AG09319 (cell line): ENCODE results near the gene EFHD2.
"Not testable (repeated sequence)": the region's sequence is repeated elsewhere in the genome, so short reads cannot be mapped to it uniquely, and the experiment has no call there.

Experiments used
- DNase-seq: peaks from one replicate; pipeline ENCODE4 v3.0.0-alpha.2; 2010; ENCODE audit warnings: low read depth; ENCODE audit errors: extremely low read depth
- TF ChIP-seq, protein P1 (sequence below): IDR thresholded peaks from 2 replicates; pipeline ENCODE4 v1.5.1; 2011; ENCODE audit warnings: low read depth, mild to moderate bottlenecking, inconsistent platforms, low read length, moderate library complexity

The EFHD2 gene

DNA sequence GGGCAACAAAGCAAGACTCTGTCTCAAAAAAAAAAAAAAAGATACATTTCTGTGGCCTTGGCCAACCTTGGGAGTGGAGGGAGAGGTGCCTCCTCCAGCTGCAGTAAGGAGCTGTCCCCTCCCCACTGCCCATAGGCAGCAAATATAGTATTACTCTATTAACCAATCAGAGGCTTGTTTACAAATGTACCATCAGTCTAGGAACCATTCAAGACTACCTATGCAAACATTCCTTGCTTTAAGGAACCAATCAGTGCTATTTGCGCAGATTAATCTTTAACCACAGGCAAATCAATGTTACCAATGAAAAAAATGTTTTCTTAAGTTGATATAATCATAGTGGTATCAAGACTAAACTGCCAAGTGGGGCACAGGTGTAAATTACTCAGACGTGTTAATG lies 47.9 kb downstream of the EFHD2 start:
- TF ChIP-seq, protein P1, sequence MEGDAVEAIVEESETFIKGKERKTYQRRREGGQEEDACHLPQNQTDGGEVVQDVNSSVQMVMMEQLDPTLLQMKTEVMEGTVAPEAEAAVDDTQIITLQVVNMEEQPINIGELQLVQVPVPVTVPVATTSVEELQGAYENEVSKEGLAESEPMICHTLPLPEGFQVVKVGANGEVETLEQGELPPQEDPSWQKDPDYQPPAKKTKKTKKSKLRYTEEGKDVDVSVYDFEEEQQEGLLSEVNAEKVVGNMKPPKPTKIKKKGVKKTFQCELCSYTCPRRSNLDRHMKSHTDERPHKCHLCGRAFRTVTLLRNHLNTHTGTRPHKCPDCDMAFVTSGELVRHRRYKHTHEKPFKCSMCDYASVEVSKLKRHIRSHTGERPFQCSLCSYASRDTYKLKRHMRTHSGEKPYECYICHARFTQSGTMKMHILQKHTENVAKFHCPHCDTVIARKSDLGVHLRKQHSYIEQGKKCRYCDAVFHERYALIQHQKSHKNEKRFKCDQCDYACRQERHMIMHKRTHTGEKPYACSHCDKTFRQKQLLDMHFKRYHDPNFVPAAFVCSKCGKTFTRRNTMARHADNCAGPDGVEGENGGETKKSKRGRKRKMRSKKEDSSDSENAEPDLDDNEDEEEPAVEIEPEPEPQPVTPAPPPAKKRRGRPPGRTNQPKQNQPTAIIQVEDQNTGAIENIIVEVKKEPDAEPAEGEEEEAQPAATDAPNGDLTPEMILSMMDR: no peak
- DNase-seq: no peak

DNA sequence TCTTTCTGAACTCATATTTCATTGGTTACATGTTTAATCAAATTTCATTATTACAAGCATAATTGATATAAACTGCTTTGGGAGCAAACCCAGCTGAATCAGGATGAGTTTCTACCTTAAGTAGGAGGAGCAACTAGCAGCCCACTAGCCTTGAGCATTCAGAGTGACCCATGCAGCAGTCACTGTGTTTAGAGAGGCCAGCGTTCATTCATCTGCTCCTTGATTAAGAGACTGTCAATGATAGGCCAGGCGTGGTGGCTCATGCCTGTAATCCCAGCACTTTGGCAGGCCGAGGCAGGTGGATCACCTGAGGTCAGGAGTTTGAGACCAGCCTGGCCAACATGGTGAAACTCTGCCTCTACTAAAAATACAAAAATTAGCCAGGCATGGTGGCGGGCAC lies 48.7 kb downstream of the EFHD2 start:
- DNase-seq: not testable (repeated sequence)

DNA sequence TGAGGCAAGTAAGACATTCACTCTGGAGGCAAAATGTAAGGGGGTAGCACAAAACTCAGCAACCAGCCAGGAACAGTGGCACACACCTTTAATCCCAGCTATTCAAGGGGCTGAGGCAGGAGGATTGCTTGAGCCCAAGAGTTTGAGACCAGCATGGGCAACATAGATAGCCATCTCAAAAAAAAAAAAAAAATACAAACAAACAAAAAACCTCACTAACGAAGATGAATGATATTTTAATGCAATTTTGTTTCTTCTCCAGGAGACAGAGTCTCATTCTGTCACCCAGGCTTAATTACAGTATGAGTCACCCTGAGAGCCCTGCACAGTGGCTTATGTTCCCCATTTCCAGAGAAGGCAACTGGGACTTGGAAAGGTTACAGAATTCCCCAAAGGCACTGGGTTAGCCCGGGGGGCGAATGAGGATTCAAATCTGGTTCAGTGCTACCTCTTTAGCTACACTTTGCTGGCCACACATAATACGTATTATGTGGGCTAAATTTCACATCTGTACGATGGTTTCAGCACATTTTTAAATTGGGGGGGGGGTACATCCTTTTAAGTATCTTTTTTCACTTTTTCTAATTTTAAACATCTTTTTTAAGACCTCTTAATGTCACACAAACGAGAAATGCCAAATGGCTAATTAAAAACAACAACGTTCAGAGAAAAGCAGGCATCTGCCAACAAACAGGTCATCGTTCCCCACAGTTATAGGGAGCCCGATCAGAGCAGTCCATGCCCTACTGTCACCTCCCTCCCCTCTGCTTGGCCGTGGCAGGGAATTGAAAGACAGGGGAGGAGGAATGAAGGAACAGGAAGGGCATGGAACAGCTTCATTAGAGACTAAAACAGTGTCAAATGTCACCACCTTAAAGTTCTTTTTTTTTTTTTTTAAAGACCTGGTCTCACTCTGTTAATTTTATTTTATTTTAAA lies 50.4 kb downstream of the EFHD2 start:
- TF ChIP-seq, protein P1: no peak
- no peak for DNase-seq

DNA sequence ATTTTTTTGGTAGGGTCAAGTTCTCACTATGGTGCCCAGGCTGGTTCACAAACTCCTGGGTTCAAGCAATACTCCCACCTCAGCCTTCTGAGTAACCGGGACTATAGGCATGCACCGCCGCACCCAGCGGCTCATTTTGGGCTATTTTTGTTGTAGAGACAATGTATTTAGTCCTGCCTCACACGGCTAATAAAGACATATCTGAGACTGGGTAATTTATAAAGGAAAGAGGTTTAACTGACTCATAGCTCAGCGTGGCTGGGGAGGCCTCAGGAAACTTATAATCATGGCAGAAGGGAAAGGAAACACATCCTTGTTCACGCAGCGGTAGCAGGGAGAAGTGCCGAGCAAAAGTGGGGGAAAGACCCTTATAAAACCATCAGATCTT lies 51.0 kb downstream of the EFHD2 start:
- no peak for DNase-seq
- TF ChIP-seq, protein P1: no peak

DNA sequence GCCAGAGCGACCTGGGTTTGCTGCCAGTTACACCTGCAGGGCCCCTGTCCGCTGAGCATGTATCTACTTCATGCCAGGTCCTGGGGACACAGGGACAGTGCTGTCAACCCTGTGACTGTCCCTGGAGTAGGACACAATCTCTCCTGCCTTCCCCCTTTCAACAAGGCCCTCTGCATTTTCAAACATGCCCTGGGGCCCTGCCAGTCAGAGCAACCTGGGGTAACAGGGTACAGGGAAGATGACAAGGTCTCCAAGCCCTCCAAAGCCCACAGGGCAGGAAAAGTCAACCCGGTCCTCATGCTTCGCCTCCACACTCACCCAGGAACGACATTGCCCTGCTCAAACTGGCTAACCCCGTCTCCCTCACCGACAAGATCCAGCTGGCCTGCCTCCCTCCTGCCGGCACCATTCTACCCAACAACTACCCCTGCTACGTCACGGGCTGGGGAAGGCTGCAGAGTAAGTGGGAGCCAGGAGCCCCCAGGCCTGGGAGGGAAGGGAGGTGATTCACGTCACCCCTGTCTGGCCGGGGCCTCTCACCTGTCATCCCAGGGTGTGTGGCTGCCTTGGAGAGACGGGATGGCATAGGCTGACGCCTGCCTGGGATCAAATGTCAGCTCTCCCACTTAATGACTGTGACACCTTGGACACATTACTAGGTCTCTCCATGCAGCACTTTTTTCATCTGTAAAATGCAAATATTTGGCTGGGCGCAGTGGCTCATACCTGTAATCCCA lies 53.5 kb downstream of the EFHD2 start:
- DNase-seq: not testable (repeated sequence)

DNA sequence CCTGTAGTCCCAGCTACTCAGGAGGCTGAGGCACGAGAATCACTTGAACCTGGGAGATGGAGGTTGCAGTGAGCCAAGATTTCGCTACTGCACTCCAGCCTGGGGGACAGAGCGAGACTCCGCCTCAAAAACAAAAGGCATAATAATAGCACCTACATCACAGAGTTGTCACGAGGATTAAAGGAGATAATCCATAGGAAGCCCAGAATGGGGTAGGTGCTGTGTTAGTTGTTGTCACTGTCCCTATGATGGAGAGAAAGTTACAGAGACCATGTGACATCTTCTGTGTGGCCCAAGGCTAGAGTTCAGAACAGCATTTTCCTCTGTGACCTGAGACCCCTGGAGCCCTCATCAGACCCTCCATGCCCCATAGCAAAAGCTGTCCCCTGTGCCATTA lies 54.2 kb downstream of the EFHD2 start:
- not testable (repeated sequence) for DNase-seq

DNA sequence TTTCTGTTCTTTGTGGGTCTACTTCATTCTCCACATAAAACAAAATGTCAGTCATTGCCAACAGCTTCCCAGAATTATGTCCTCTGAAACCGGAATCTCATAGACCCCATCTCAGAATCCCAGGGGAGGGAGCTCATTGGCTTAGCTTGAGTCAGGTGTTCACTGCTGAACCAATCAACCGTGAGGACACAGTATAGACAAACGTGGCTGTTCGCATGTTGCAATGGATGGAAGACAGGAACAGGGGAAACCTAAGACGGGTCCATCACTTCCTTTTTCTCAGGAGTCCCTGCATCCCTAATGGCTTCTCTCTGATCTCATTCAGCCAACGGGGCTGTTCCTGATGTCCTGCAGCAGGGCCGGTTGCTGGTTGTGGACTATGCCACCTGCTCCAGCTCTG lies 56.0 kb downstream of the EFHD2 start:
- TF ChIP-seq, protein P1: no peak
- DNase-seq: no peak

DNA sequence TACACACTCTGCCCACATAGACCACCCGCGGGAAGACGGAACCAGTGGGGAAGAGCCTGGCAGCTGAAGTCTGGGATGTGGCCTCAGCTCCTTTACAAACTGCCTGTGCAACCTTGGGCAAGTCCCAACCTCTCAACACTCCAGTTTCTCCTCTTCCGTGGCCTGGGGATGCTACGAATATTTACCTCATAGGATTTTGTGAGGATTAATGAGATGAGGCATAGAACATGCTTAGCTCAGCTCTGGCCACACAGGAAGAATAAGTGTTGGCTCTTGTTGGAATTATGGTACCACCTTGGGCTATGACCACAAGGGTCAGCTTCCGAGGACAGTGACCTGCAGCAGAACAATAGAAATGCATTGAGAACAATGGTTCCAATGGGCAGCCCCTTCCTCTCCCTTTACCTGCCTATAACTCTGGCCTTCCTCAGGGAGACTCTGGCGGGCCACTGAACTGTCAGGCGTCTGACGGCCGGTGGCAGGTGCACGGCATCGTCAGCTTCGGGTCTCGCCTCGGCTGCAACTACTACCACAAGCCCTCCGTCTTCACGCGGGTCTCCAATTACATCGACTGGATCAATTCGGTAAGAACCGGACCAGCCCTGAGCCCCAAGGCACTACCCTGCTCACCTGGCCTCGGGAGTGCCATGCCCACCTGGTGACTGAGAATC lies 57.4 kb downstream of the EFHD2 start:
- DNase-seq: not testable (repeated sequence)

DNA sequence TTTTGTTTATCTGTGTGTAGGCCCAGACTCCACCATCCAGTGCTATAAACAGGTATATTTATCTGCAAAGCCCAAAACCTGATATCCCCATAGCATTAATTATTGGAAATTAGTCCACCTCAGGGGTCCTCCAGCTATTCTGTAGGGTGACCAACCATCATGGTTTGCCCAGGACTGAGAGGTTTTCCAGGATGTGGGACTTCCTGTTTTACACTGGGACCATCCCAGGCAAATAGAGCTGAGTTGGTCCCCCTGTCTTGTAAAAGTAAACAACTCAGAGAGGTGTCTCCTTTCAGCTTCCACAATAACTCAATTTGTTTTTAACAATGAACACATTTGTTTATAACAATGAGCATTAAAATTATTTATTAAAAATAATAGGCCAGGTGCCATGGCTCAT lies 58.5 kb downstream of the EFHD2 start:
- no peak for DNase-seq
- TF ChIP-seq, protein P1: no peak
